Brain pericyte (primary cell): ENCODE results near the gene CRYL1.
A peak's percentile ranks its signal among the peaks of the same experiment; 100 is the strongest.

ENCODE experiments used
- DNase-seq: peaks from one replicate; pipeline ENCODE4 v3.0.0-alpha.2; 2012; ENCODE audit warnings: low read depth, low spot score

CRYL1 gene

GRCh38 chr13:20399961-20400360, 125.7 kb downstream of the CRYL1 start:
- no peak for DNase-seq

DNA sequence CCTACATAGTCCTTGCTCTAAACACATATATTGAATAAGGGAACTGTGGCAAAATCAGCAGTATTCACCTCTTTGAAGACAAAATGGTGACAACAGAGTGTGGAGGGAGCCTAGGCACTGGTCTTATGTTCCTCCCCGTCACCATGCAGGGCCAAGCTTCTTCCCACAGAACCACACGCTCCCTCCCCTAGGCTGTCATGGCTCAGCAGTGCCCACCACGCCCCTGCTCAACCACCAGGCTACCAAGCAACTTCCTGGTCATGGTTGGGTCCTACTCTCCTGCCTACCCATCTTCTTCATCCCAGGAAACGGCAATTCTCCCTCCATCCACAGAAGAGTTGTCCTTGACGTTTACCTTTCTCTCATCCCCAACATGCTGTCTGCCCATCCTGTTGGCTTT, 126.1 kb downstream of the CRYL1 start:
- DNase-seq: no peak

DNA sequence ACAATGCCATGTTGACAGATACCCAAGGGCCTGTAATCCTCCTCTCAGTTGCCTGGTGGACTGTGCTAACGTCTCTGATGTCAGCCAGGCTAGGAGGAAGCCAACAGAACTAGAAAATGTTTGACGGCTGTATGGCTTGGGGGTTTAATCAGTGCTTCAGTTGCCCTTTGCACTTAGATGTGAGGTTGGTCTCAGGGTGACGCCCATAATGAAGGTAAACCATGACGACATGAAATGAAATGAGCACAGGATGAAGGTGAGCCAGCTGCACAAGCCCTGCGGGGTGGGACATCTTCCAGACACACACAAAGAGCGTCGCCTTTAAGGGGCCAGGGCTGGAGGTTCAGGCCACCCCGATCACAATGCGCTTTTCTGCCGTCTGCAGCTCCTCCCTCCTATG, 127.2 kb downstream of the CRYL1 start:
- DNase-seq: no peak

- no peak for DNase-seq
Measured at GRCh38 chr13:20397896-20398295, 127.8 kb downstream of the CRYL1 start.

DNA sequence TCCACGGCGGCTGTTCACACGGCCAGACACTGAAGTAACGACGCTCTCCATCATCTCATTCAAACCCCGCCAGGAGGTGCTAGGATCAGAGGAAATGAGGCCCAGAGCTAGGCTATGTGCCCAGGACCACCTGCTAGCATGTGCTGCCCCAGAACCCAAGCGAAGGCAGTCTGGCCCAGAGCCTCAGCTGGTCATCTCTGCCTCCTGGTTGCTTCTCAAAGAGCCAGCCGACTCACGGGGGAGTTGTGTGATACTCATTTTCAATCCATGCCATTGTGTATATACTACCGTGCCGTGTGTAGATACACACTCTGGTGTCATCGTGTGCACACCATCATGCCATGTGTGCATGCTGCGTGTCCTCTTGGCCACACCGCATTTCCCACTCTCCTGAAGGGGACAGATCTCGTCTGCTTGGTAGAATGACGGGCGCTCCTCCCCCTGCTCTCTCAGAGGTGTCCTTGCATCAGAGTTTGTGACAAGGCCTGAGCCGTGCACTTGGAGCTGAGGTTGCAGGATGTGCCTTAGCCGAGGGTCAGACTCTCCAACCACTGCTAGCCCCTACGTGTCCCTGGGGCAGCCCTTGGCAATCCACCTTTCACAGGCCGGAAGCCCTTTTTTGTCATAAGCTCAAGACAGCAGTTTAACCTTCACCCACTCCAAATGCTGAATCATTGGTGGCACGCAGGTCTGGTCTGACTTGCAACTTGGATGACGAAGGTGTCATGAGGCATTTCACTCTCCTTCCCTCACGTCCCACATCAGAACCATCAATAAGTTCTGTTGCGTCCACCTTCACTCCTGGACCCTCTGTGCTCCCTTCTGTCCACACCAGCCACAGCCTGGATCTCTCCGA, 130.4 kb downstream of the CRYL1 start:
- no peak for DNase-seq

GRCh38 chr13:20394506-20394905, 131.2 kb downstream of the CRYL1 start:
- no peak for DNase-seq

DNA sequence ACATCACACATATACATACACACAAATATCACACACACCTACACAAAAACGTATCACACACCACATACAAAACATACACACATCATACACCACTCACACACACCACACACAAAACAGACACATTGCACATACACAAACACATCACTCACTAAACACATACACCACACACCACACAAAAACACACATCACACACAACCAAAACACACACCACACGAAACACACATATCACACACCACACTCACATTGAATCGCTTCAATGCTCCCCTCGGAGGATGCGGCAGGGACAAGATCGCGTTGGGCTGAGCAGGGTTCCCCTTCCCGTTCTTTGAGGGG, 131.5 kb downstream of the CRYL1 start:
- DNase-seq: no peak

DNA sequence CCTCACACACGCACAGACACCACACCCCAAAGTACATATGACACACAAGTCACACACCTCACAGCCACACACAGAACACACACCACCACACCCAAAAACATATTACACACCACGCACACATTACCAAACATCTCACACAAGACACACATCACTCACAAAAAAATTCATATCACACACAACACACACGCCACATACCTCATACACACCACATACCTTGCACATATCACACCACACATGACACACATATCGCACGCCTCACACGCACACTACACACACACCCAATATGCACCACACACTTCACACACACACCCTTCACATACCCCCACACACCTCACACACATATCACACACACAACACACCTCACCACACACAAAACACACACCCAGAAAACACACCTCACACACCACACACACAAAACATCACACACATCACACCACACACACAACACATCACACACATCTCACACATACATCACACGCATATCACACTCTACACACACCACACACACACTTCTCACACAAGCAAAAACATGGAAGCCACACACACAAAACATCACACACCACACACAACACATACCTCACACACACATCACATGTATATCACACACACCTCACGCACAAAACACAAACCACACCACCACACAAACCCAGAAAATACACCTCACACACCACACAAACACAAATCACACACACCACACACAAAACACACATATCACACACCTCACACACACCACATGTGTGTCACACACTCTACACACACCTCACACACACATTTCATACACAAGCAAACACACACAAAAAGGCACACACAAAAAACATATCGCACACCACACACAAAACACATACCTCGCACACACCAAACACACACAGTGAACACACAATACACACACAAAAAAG, 132.1 kb downstream of the CRYL1 start:
- DNase-seq: no peak

- DNase-seq: no peak
Measured at GRCh38 chr13:20392530-20392929, 133.1 kb downstream of the CRYL1 start.

GRCh38 chr13:20391597-20392452, 133.8 kb downstream of the CRYL1 start:
- no peak for DNase-seq

DNA sequence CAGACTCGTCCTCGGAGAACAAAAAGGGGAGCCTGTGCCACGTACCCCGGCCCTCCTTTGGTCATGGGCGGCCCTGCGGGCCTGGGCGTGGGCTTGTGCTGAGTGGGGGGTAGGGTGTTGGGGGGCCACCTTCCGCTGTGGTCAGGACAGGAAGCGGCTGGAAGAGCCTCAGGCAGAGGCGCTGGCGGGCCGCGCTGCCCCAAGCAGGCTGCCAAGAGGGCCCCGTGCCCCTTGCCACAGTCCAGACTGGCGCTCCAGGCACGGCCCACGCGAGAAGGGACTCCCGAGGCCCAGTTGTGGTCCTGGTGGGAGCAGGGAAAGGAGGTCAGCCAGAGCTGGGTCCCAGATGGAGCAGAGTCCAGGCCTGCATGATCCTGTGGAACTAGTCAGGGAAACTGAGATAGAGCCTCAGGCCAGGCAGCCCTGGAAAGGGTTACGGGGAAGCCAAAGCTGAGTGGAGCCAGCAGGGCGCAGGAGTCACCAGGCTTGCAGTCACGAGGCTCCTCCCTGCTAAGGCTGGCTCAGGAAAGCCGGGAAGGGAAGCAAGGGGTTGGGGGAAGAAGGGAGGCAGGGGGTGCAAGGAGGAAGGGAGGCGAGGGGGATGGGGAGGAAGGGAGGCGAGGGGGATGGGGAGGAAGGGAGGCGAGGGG, 135.0 kb downstream of the CRYL1 start:
- DNase-seq: no peak

GRCh38 chr13:20389696-20390525, 135.7 kb downstream of the CRYL1 start:
- DNase-seq: no peak

DNA sequence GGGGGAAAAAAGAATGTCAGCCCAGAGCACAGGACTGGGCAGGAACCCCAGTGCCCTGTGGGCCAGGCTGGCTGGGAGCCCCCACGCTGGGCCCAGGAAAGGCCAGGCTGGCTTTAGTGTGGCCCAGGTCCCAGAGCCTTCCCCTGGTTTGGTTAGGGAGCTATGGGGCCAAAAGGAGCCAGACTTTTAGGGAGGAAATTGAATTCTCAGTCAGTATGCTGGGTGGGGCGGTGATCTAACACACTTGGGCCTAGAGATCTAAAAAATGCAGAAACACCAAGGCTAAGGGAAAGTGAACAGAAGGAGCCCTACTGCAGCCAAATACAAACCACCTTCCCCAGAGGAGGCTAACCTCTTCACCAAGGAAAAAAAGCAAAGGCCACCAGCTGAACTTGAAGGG, 137.5 kb downstream of the CRYL1 start:
- no peak for DNase-seq

GRCh38 chr13:20387441-20387971, 138.2 kb downstream of the CRYL1 start:
- no peak for DNase-seq

DNA sequence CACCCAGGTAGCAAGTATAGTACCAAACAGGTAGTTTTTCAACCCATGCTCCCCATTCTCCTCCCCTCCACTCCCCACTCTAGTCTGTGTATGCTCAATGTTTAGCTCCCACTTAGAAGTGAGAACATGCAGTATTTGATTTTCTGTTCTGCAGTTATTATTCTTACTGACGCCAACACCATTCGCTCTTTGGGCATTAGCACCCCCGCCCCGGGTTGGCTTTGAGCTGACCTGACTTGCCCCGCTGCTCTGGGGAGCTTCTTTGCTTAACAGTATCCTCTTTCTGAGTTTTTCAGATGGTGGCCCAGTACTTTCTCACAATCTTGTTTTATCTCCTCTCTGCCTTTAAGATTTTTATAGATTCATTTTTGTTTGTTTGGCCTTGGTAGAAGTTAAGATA, 138.7 kb downstream of the CRYL1 start:
- no peak for DNase-seq

- DNase-seq: peak; percentile 85
Measured at GRCh38 chr13:20383058-20383457, 142.6 kb downstream of the CRYL1 start.

DNA sequence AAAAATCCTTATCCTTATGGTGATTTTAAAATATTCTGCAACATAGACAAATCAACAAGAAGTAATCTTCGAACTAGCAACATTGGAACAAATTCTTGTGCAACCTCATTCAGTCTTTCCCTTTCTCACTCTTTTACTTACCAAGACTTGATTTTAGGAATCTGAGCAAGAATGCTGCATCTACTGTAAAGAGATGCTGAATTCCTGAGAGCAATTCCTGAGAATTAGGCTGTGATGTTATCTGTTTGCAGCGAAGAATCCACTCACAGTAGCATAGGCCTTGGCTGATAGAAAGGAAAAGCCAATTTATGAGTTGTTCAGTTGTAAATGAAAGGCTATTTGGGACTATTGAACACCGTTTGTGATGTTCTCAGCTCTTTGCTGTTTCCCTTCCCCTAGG, 144.3 kb downstream of the CRYL1 start:
- no peak for DNase-seq

DNA sequence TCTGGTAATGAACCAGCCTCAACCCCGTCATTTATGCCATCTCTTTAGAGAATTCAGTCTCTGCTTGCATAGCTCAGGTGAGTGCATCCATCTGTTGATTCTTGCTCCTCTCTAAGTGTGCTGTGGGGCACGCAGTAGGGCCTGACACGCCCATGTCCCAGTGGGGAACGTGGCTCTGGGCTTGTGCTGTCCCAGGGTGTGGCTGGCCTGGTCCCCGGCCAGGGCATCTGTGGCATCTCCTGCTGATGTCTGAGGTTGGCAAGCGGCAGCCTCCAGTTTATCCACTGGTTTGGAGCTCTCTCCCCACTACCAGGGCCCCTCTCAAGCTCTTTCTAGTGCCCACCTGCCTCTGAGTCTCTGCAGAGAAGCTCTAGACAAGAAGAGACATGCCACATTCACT, 146.9 kb downstream of the CRYL1 start:
- DNase-seq: no peak

DNA sequence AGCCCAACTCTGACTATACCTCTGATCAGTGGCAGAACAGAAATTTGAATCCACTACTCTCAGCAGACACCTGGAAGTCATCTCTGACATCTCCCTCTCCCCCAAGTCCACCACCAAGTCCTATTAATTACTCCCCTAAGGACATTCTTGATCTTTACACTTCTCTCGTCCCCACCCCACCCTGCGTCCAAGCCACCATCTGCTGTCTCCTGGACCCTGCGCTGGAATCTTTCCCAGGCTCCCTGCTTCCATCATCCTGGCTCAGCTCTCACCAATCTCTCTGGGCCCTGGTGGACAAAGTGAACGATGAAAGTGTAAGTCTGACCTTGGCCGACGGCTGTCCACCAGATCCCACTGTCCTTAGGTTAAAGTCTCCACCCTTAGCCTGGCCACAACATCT, 147.9 kb downstream of the CRYL1 start:
- no peak for DNase-seq

DNA sequence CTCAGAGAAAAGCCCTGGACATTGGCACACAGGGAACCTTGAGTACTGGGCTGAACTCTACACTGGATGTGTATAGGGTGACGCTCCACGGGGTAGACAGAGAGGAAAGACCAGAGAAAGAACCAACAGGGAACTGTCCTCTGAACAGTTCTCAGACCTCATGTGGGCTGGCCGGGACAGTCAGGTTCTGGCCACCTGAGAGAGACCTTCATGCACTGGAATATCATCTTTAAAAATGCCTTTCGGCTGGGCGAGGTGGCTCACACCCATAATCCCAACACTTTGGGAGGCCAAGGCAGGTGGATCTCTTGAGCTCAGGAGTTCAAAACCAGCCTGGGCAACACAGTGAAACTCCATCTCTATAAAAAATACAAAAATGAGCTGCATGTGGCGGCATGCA, 149.8 kb downstream of the CRYL1 start:
- no peak for DNase-seq
